Tibial nerve (tissue), 4 donors: ENCODE data around the gene WFDC10B.

Source experiments
- EP300 ChIP-seq, 2 donors: sonication (generic); formaldehyde crosslinking; IDR thresholded peaks; one replicate each; pipeline ENCODE4 v1.6.1; 2017; ENCODE audit warnings: antibody characterized with exemption in 2 of 2, mild to moderate bottlenecking in 1 of 2
- POLR2A ChIP-seq, 2 donors: fragments of 450-650 bp; IDR thresholded peaks; one replicate each; pipeline ENCODE4 v1.6.1; 2017; ENCODE audit warnings: antibody characterized with exemption in 2 of 2, mild to moderate bottlenecking in 2 of 2, moderate library complexity in 2 of 2
- TF ChIP-seq, protein P1 (sequence below), 5 experiments: fragments of 200-600 bp in 3 of 5; fragments of 450-650 bp in 2 of 5; sonication (generic) in 3 of 5; IDR thresholded peaks; one replicate each; pipeline ENCODE4 v1.5.1; 2016 to 2019; ENCODE audit warnings: antibody characterized with exemption in 5 of 5, mild to moderate bottlenecking in 3 of 5, moderate library complexity in 2 of 5

DNA sequence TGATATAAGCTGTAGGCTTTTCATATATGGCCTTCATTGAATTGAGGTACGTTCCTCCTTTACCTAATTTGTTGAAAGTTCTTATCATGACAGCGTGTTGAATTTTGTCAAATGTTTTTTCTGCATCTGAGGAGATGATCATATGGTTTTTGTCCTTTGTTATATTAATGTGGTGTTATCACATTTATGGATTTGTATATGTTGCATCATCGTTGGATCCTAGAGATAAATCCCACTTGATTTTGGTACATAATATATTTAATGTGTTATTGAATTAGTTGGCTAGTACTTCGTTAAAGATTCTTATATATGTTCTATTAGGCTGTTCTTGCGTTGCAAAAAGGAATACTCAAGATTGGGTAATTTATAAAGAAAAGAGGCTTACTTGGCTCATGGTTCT lies 65.1 kb downstream of the WFDC10B start:
- TF ChIP-seq, protein P1, sequence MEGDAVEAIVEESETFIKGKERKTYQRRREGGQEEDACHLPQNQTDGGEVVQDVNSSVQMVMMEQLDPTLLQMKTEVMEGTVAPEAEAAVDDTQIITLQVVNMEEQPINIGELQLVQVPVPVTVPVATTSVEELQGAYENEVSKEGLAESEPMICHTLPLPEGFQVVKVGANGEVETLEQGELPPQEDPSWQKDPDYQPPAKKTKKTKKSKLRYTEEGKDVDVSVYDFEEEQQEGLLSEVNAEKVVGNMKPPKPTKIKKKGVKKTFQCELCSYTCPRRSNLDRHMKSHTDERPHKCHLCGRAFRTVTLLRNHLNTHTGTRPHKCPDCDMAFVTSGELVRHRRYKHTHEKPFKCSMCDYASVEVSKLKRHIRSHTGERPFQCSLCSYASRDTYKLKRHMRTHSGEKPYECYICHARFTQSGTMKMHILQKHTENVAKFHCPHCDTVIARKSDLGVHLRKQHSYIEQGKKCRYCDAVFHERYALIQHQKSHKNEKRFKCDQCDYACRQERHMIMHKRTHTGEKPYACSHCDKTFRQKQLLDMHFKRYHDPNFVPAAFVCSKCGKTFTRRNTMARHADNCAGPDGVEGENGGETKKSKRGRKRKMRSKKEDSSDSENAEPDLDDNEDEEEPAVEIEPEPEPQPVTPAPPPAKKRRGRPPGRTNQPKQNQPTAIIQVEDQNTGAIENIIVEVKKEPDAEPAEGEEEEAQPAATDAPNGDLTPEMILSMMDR (IDR thresholded peaks at IDR 0.05): no peak
- TF ChIP-seq POLR2A (IDR thresholded peaks at IDR 0.05) (no peak), EP300 (IDR thresholded peaks at IDR 0.05) (no peak)
